Stimulated activated CD4-positive, alpha-beta T cell treated with anti-CD3 and anti-CD28 coated beads, Interleukin-12 subunit alpha, Interleukin-12 subunit beta, amount 100 ng/mL, for 4 hours (primary cell): ENCODE data around the gene PRXL2A.
"Not testable (repeated sequence)": the region's sequence is repeated elsewhere in the genome, so short reads cannot be mapped to it uniquely, and the experiment has no call there.

Experiments used
- DNase-seq: peaks from one replicate; pipeline ENCODE4 v3.0.0-alpha.2; 2020

The PRXL2A gene, protein sequence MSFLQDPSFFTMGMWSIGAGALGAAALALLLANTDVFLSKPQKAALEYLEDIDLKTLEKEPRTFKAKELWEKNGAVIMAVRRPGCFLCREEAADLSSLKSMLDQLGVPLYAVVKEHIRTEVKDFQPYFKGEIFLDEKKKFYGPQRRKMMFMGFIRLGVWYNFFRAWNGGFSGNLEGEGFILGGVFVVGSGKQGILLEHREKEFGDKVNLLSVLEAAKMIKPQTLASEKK

GRCh38 chr10:80408242-80409101, at the start of gene PRXL2A:
PRXL2A (plus strand) TSS chr10:80408551; CDS start chr10:80420468, 11,917 bp downstream.
- DNase-seq, result peak; percentile 80

- DNase-seq, result not testable (repeated sequence)
These were observed 49.4 kb upstream of the PRXL2A start for GRCh38 chr10:80358925-80359324.

GRCh38 chr10:80359644-80360043, 48.7 kb upstream of the PRXL2A start:
- no peak for DNase-seq

GRCh38 chr10:80365510-80365909, 42.8 kb upstream of the PRXL2A start:
- no peak for DNase-seq

DNA sequence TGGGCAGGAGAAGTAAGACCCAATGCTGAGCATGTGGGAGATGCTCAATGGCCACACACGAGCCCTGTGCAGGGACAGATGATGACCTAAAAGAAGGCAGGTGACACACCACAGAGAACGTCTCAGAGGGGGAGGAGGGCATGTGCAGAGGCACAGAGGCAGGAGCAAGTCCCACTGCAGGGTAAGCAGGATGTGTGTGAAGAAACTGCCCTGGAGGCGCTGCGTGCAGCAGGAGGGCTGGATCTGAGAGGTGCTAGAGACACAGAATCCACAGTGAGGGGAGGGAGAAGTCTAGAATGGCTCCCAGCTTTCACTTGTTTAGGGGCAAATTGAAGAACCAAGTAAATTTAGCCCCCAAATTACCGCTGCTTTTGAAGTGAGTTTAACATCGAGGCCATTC, 36.9 kb upstream of the PRXL2A start:
- DNase-seq, result no peak

GRCh38 chr10:80372675-80373074, 35.7 kb upstream of the PRXL2A start:
- no peak for DNase-seq

GRCh38 chr10:80373502-80373901, 34.8 kb upstream of the PRXL2A start:
- DNase-seq, result no peak

DNA sequence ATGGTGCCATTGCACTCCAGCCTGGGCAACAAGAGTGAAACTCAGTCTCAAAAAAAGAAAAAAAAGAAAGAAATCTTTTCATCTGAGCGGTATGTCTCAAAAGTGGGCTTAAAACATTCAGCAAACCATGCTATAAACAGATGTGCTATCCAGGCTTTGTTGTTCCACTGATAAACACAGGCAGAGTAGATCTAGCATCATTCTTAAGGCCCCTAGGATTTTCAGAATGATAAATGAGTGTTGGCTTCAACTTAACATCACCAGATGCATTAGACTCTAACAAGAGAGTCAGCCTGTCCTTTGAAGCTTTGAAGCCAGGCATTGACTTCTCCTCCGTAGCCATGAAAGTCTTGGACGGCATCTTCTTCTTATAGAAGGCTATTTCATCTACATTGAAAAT, 28.6 kb upstream of the PRXL2A start:
- DNase-seq, result no peak

DNA sequence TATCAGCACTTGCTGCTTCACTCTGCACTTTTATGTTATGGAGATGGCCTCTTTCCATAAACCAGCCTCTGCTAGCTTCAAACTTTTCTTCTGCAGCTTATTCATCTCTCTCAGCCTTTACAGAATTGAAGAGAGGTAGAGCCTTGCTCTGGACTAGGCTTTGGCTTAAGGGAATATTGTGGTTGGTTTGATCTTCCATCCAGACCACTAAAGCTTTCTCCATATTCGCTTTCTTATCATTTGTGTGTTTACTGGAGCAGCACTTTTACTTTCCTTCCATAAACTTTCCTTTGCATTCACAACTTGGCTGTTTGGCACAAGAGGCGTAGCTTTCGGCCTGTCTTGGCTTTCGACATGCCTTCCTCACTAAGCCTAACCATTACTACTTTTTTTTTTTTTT, 28.2 kb upstream of the PRXL2A start:
- DNase-seq, result no peak

DNA sequence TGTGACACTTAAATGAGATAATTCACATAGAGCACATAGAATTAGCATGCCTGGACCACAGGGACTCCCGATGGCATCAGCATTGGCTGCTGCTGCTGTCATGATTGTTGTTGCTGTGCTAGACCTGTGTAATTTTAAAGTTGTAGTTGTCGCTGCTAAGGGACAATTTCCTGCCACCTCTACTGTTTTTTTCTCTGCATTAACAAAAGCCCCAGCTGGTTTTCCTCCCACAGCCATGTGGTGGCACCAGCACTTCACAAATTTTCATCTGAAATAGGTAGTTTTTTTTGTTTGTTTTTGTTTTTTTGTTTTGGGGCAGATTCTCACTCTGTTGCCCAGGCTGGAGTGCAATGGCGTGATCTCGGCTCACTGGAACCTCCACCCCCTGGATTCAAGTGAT, 25.4 kb upstream of the PRXL2A start:
- DNase-seq, result no peak

DNA sequence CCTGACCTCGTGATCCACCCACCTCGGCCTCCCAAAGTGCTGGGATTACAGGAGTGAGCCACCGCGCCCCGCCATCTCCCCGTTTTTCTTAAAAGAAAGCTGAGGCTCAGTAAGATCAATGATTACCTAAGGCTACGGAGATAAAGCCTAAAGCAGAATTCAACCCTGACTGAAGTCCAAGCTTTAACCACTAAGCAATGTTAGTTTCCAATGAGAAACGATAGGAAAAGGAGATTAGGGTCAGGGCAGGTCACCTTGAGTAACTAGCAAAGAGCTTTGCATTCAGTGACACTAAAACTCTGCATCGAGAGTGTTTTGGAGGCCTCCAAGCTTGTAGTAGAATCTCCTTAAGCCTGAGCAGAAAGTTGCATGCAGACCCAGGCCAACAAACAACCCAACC, 17.6 kb upstream of the PRXL2A start:
- no peak for DNase-seq

- no peak for DNase-seq
These were observed 16.1 kb upstream of the PRXL2A start for GRCh38 chr10:80392250-80392649.

- no peak for DNase-seq
These were observed 13.9 kb upstream of the PRXL2A start for GRCh38 chr10:80394358-80394916.

DNA sequence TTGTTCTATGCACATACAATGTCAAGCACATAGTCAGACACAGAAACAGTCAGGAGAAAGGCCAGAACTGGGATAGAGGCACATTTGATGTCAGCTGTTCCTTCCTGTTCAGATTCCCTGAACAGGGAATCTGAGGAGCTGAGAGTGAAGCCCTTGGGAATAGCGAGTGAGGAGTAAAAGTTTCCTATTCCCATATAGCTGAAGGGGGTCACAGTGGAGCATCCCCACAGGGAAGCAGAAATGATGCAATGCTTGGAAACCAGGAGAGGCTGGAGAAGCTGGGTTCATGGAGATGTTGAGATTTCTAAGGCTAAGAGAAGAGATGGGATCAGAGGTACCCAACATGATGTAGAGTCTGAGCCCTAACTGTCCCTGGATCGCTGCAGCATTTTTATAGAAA, 11.3 kb upstream of the PRXL2A start:
- DNase-seq, result no peak

DNA sequence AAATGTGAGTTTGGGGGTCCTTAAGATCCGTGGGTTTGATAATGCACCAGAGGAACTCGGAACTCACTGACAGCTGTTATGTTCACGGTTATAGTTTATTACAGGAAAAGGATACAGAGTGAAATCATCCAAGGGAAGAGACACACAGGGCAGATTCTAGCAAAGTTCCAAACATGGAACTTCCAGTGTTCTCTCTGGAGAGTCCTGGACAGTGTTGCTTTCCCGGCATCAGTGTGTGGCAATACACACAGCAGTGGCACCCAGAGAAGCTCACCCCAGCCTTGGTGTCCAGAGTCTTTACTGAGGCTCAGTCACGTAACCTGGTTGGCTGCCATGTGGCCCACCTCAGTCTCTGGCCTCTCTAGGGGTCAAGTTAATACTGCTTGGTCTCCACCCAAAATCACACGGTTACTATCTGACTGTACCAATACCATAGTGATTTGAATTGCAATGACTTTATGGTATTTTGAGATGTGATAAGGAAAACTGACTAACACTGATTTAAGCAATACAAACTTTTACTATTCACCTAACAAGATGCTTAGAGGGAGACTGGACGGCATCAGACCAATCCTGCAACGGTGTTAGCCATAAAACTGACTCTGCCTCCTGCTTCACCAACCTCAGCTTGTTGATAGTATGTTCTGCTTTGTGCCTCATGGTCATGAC, 8.1 kb upstream of the PRXL2A start:
- no peak for DNase-seq

DNA sequence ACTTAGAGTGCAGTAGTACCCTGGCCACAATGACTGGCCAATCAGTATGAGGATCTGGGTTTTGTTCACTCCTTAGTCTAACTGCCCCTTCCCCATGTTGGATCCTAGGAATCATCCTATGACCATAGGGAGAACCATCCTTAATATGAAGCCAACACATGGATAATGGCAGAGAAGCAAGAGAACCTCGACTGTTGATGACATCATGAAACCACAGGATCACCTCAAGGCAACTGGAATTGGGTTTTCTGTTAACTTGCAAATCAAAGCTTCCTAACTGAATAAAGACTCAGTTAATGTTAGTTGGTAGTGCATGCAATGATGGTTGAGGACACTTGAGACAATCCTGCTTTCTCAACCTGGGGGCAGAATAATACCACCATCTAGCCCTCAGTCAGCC, 3.3 kb upstream of the PRXL2A start:
- no peak for DNase-seq

GRCh38 chr10:80405626-80406025, 2.7 kb upstream of the PRXL2A start:
- DNase-seq, result no peak

DNA sequence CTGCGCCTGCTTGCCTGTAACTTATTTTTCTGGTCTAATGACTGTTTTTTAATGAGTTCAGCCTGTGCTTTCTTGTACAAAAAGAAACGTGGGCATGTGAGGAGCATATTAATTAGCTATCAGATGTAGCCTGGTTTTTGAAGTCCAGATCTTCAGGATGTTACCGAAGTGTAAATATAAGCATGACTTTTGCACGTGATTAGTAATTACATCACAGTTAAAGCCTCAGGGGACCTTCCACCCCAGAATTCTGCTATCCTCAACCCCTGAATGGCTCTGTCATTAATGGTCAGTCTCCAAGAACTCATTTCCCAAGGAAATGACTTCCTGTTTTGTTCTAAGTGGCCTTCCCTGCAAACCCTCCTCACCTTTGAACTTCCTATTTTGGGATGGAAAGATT, 2.1 kb upstream of the PRXL2A start:
- no peak for DNase-seq

DNA sequence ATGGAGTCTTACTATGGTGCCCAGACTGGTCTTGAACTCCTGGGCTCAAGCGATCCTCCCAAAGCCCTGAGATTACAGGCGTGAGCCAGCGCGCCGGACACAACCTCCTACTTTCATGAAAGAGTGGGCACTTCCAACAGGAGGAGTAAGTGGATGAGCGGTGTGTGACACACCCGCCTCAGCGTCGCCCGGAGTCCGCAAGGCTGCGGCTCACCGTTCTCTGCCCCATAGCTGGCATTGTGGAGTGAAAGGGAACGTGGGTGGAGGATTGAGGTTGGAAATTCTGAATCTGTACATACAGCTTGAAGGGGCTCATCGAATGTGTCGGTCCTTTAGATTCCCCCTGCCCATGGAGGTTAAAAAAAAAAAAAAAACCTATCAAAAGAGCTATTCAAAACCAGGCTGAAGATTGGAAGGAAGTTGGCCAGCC, 524 bp upstream of the PRXL2A start:
- DNase-seq, result peak; percentile 39

GRCh38 chr10:80409121-80409520, 770 bp downstream of the PRXL2A start:
- DNase-seq, result no peak

DNA sequence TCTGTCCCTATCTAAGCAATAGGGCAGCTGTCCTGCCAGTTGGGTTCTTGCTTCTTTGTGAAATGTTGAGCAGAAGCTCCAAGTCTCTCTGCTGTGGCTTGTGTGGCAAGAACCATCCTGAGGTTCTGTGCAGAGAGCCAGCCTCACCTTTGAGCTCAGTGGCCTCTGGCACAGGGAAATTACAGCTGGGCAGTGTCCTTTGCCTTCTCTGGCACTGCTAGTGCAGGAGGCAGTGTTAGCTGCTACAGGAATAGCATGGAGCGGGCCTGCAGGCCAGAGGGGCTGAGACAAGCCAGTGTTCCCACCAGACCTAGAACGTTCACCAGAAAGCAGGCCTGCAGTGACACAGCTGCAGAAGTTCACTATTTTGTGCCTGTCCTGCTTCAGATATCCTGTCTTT, 1.8 kb downstream of the PRXL2A start:
- DNase-seq, result no peak

DNA sequence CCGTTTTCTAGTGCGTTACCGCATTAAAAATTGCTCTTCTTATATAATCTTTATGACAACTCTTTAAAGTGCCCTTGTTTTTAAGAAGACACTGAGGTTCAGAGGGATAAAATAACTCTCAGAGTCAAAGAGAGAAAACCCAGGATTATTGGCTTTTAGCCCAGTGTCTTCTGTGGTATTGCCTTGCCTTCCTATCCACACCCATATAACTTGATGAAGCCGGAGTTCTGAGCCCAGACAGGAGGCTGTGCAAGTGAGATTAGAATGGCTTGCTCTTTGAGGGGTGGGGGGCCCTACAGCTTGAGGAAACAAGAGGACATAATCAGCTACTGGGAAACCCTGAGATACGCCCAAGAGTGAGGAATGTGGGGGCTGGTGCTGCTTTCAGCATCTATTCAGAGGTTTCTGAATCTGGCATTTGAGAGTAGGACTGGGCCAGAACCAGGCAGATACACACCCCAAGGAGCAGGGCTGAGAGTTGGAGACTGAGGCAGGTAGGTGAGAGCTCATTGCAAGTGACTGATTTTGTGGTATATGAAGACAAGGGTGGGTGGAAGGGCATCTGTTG, 2.3 kb downstream of the PRXL2A start:
- DNase-seq, result no peak

- DNase-seq, result no peak
These were observed 2.9 kb downstream of the PRXL2A start for GRCh38 chr10:80411267-80411668.
